Measurements from ENCODE around the gene SNX32. TPM values are rescaled to one million over a fixed set of nuclear protein-coding genes. Genes with fewer than 3 reads are reported as not detected.

SNX32 gene
- total and polyA plus RNA-seq, 2 of the 13 experiments (the other 11 are each of a cell fraction or from before 2014, with no cell fraction given): 0.09 to 0.34 TPM

DNA sequence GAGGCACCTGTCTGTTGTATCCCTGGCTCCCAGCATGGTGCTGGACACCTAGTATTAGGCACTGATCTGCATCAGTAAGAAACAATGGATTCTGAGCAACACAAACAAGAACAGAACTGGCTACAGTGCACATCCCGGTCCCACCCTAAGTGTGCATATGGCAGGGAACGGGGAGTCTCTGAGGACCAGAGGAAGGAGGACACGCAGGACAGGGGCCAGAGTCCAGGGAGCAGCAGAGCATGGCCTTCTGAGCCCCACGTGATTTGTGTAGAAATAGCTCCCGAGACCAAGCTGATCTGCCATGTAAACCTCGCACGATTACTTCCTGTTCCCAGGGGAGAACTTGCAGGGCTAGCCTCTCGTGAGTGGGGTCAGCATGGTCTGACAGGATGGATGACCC is 12.7 kb upstream of the SNX32 start (continued):
- TF ChIP-seq, protein P1, sequence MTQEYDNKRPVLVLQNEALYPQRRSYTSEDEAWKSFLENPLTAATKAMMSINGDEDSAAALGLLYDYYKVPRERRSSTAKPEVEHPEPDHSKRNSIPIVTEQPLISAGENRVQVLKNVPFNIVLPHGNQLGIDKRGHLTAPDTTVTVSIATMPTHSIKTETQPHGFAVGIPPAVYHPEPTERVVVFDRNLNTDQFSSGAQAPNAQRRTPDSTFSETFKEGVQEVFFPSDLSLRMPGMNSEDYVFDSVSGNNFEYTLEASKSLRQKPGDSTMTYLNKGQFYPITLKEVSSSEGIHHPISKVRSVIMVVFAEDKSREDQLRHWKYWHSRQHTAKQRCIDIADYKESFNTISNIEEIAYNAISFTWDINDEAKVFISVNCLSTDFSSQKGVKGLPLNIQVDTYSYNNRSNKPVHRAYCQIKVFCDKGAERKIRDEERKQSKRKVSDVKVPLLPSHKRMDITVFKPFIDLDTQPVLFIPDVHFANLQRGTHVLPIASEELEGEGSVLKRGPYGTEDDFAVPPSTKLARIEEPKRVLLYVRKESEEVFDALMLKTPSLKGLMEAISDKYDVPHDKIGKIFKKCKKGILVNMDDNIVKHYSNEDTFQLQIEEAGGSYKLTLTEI (CRISPR knock-in tag; conservative IDR thresholded peaks at IDR 0.05): no peak
- TF ChIP-seq SSRP1 (CRISPR knock-in tag; IDR thresholded peaks at IDR 0.05) (no peak), ARHGAP35 (CRISPR knock-in tag; IDR thresholded peaks at IDR 0.05; ENCODE audit: borderline replicate concordance) (no peak), MXD4 (CRISPR knock-in tag; IDR thresholded peaks at IDR 0.05) (0 out of 2 replicates have a peak, but pooled peaks have one; percentile 33), ZNF263 (CRISPR knock-in tag; IDR thresholded peaks at IDR 0.05) (peak; percentile 69), ZNF460 (CRISPR knock-in tag; IDR thresholded peaks at IDR 0.05; ENCODE audit: borderline replicate concordance) (no peak), RFX5 (IDR thresholded peaks at IDR 0.05; ENCODE audit: low read depth, low read length) (no peak), IRF2 (CRISPR knock-in tag; IDR thresholded peaks at IDR 0.05) (peak; percentile 53; the same call in 1 of the 2 replicates), ZNF780A (CRISPR knock-in tag; IDR thresholded peaks at IDR 0.05) (no peak), SYNCRIP (IDR thresholded peaks at IDR 0.05; ENCODE audit: insufficient read depth, low read depth, low read length) (no peak), ZNF674 (CRISPR knock-in tag; IDR thresholded peaks at IDR 0.05; ENCODE audit: low read depth) (no peak), SALL1 (CRISPR knock-in tag; IDR thresholded peaks at IDR 0.05) (peak; percentile 80), TOPORS (CRISPR knock-in tag; IDR thresholded peaks at IDR 0.05) (no peak), ELF3 (CRISPR knock-in tag; IDR thresholded peaks at IDR 0.05) (peak; percentile 88), ZNF773 (CRISPR knock-in tag; IDR thresholded peaks at IDR 0.05; ENCODE audit: borderline replicate concordance) (no peak), MIER3 (CRISPR knock-in tag; IDR thresholded peaks at IDR 0.05; ENCODE audit: borderline replicate concordance) (no peak), ZNF598 (CRISPR knock-in tag; IDR thresholded peaks at IDR 0.05; ENCODE audit: borderline replicate concordance) (no peak), REL (CRISPR knock-in tag; conservative IDR thresholded peaks at IDR 0.05) (no peak), ZEB1 (IDR thresholded peaks at IDR 0.05; ENCODE audit: insufficient replicate concordance, low read depth) (no peak), RARG (CRISPR knock-in tag; IDR thresholded peaks at IDR 0.05; ENCODE audit: low read depth) (no peak), SP5 (CRISPR knock-in tag; IDR thresholded peaks at IDR 0.05; ENCODE audit: borderline replicate concordance, low read depth) (no peak), ZNF3 (CRISPR knock-in tag; IDR thresholded peaks at IDR 0.05) (no peak)
- TF ChIP-seq, protein P2, sequence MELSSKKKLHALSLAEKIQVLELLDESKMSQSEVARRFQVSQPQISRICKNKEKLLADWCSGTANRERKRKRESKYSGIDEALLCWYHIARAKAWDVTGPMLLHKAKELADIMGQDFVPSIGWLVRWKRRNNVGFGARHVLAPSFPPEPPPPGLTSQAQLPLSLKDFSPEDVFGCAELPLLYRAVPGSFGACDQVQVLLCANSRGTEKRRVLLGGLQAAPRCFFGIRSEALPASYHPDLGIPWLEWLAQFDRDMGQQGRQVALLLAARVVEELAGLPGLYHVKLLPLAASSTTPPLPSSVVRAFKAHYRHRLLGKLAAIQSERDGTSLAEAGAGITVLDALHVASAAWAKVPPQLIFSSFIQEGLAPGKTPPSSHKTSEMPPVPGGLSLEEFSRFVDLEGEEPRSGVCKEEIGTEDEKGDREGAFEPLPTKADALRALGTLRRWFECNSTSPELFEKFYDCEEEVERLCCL (CRISPR knock-in tag; IDR thresholded peaks at IDR 0.05; ENCODE audit: borderline replicate concordance): no peak
- TF ChIP-seq, protein P3, sequence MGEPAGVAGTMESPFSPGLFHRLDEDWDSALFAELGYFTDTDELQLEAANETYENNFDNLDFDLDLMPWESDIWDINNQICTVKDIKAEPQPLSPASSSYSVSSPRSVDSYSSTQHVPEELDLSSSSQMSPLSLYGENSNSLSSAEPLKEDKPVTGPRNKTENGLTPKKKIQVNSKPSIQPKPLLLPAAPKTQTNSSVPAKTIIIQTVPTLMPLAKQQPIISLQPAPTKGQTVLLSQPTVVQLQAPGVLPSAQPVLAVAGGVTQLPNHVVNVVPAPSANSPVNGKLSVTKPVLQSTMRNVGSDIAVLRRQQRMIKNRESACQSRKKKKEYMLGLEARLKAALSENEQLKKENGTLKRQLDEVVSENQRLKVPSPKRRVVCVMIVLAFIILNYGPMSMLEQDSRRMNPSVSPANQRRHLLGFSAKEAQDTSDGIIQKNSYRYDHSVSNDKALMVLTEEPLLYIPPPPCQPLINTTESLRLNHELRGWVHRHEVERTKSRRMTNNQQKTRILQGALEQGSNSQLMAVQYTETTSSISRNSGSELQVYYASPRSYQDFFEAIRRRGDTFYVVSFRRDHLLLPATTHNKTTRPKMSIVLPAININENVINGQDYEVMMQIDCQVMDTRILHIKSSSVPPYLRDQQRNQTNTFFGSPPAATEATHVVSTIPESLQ (CRISPR knock-in tag; conservative IDR thresholded peaks at IDR 0.05): no peak
- TF ChIP-seq, protein P4, sequence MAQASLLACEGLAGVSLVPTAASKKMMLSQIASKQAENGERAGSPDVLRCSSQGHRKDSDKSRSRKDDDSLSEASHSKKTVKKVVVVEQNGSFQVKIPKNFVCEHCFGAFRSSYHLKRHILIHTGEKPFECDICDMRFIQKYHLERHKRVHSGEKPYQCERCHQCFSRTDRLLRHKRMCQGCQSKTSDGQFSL (CRISPR knock-in tag; IDR thresholded peaks at IDR 0.05): no peak
- TF ChIP-seq, protein P5, sequence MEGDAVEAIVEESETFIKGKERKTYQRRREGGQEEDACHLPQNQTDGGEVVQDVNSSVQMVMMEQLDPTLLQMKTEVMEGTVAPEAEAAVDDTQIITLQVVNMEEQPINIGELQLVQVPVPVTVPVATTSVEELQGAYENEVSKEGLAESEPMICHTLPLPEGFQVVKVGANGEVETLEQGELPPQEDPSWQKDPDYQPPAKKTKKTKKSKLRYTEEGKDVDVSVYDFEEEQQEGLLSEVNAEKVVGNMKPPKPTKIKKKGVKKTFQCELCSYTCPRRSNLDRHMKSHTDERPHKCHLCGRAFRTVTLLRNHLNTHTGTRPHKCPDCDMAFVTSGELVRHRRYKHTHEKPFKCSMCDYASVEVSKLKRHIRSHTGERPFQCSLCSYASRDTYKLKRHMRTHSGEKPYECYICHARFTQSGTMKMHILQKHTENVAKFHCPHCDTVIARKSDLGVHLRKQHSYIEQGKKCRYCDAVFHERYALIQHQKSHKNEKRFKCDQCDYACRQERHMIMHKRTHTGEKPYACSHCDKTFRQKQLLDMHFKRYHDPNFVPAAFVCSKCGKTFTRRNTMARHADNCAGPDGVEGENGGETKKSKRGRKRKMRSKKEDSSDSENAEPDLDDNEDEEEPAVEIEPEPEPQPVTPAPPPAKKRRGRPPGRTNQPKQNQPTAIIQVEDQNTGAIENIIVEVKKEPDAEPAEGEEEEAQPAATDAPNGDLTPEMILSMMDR (CRISPR knock-in tag; IDR thresholded peaks at IDR 0.05): no peak; the same call in 1 of the 2 replicates
